Femur (tissue), 1 donor: ENCODE data around the gene ADGRE2.
"Not testable (repeated sequence)": the region's sequence is repeated elsewhere in the genome, so short reads cannot be mapped to it uniquely, and the experiment has no call there.

ENCODE experiments used
- DNase-seq: peaks from one replicate; pipeline ENCODE4 v3.0.0-alpha.2; 2017

ADGRE2 gene

GRCh38 chr19:14778110-14778845 is at the start of gene ADGRE2:
ADGRE2 (minus strand) TSS chr19:14778560; CDS start chr19:14776756, 1,804 bp downstream.
- DNase-seq = not testable (repeated sequence)

GRCh38 chr19:14826006-14826405 is 47.6 kb upstream of the ADGRE2 start:
- no peak for DNase-seq

GRCh38 chr19:14821937-14822336 is 43.6 kb upstream of the ADGRE2 start:
- no peak for DNase-seq

GRCh38 chr19:14818588-14818987 is 40.2 kb upstream of the ADGRE2 start:
- no peak for DNase-seq

- no peak for DNase-seq
These were observed 38.7 kb upstream of the ADGRE2 start for GRCh38 chr19:14817052-14817451.

GRCh38 chr19:14814982-14815652 is 36.8 kb upstream of the ADGRE2 start:
- no peak for DNase-seq

- no peak for DNase-seq
These were observed 31.1 kb upstream of the ADGRE2 start for GRCh38 chr19:14809272-14810057.

GRCh38 chr19:14804765-14805164 is 26.4 kb upstream of the ADGRE2 start:
- DNase-seq = no peak

- no peak for DNase-seq
These were observed 20.4 kb upstream of the ADGRE2 start for GRCh38 chr19:14798760-14799159.

- no peak for DNase-seq
These were observed 17.7 kb upstream of the ADGRE2 start for GRCh38 chr19:14796021-14796420.

GRCh38 chr19:14795078-14795721 is 16.8 kb upstream of the ADGRE2 start:
- DNase-seq = no peak

- not testable (repeated sequence) for DNase-seq
These were observed 13.9 kb upstream of the ADGRE2 start for GRCh38 chr19:14792250-14792649.

- peak; percentile 37 for DNase-seq
These were observed 8.1 kb upstream of the ADGRE2 start for GRCh38 chr19:14786421-14786851.

GRCh38 chr19:14785102-14785793 is 6.9 kb upstream of the ADGRE2 start:
- DNase-seq = peak; percentile 49

GRCh38 chr19:14784730-14785101 is 6.4 kb upstream of the ADGRE2 start:
- peak; percentile 51 for DNase-seq

GRCh38 chr19:14783410-14783998 is 5.1 kb upstream of the ADGRE2 start:
- DNase-seq = not testable (repeated sequence)

- DNase-seq = no peak
These were observed 4.5 kb upstream of the ADGRE2 start for GRCh38 chr19:14782626-14783409.

GRCh38 chr19:14781713-14782536 is 3.6 kb upstream of the ADGRE2 start:
- not testable (repeated sequence) for DNase-seq

- not testable (repeated sequence) for DNase-seq
These were observed 2.4 kb upstream of the ADGRE2 start for GRCh38 chr19:14780622-14781225.

GRCh38 chr19:14779151-14779550 is 791 bp upstream of the ADGRE2 start:
- no peak for DNase-seq
